Endothelial cell of umbilical vein (primary cell): ENCODE results near the gene LRRC8B. TPM values are rescaled to one million over a fixed set of nuclear protein-coding genes. Genes with fewer than 3 reads are reported as not detected.

Source experiments
- BruUV-seq: library from RNA; stranded (reverse); fragments of 400-500 nt; replicated peaks from 2 replicates; lab custom pipeline; 2021; lab: Mats Ljungman, UMichigan
- CTCF ChIA-PET: fragments of 300-600, 350-600 bp; sonication (Branson Sonifier 250); formaldehyde crosslinking; loops from one replicate; lab custom pipeline; 2021; ENCODE audit warnings: antibody characterized with exemption, inconsistent platforms; lab: Charles Lee
- POLR2A ChIA-PET: fragments of 300-600, 350-600 bp; sonication (Branson Sonifier 250); formaldehyde crosslinking; loops from one replicate; lab custom pipeline; 2021; ENCODE audit warnings: antibody characterized with exemption, inconsistent platforms; lab: Charles Lee
- DNase-seq: peaks from one replicate; pipeline ENCODE4 v3.0.0-alpha.2; 2011; ENCODE audit warnings: low read depth, low spot score
- FAIRE-seq: peaks from 2 replicates; lab custom pipeline; 2011; peaks lifted over from hg19 to GRCh38; lab: Jason Lieb, UNC
- H2AFZ ChIP-seq: 2 replicates; pipeline ENCODE4 v1.6.0; 2012; ENCODE audit warnings: low read depth, low read length, control low read depth, inconsistent platforms
- H3K27ac ChIP-seq: 2 replicates; pipeline ENCODE4 v1.5.1; 2011; ENCODE audit warnings: low read depth, mild to moderate bottlenecking, control low read depth, low read length, moderate library complexity; ENCODE audit not compliant: insufficient read depth
- H3K27me3 ChIP-seq, 2 experiments: 2 replicates each; pipeline versions ENCODE4 v1.6.0 to v1.6.1; 2011; ENCODE audit warnings: low read length in 2 of 2, mixed read lengths in 1 of 2; ENCODE audit not compliant: control insufficient read depth in 2 of 2, insufficient read depth in 2 of 2
- H3K36me3 ChIP-seq, 2 experiments: 2 replicates in 1 of 2; 3 replicates in 1 of 2; pipeline ENCODE4 v1.5.1; 2011; ENCODE audit warnings: low read length in 2 of 2, mild to moderate bottlenecking in 1 of 2, moderate library complexity in 1 of 2; ENCODE audit not compliant: control insufficient read depth in 2 of 2, insufficient read depth in 2 of 2; ENCODE audit errors: extremely low read depth in 1 of 2
- H3K4me1 ChIP-seq: 3 replicates; pipeline ENCODE4 v1.5.1; 2011; ENCODE audit warnings: mild to moderate bottlenecking, low read length; ENCODE audit not compliant: control insufficient read depth, insufficient read depth; ENCODE audit errors: extremely low read depth
- H3K4me2 ChIP-seq: 2 replicates; pipeline ENCODE4 v1.6.1; 2011; ENCODE audit warnings: low read length, control low read depth, mixed read lengths; ENCODE audit not compliant: insufficient read depth
- H3K4me3 ChIP-seq, 3 experiments: fragments of 200-600 bp in 1 of 3; sonication (generic), shearing (Covaris generic) in 1 of 3; replicated peaks in 1 of 3; 2 replicates each; pipeline ENCODE4 v1.5.1; 2011 to 2016; ENCODE audit warnings: control low read depth in 3 of 3, low read length in 3 of 3, mild to moderate bottlenecking in 2 of 3, inconsistent platforms in 1 of 3, low read depth in 1 of 3, moderate library complexity in 1 of 3; ENCODE audit not compliant: insufficient read depth in 1 of 3
- H3K79me2 ChIP-seq: 2 replicates; pipeline ENCODE4 v1.6.0; 2012; ENCODE audit warnings: low read length, inconsistent platforms; ENCODE audit not compliant: control insufficient read depth, insufficient read depth
- H3K9ac ChIP-seq: replicated peaks from 2 replicates; pipeline ENCODE3; 2011; ENCODE audit warnings: low read length, control low read depth; ENCODE audit not compliant: insufficient read depth; ENCODE audit errors: extremely low read depth
- H3K9me1 ChIP-seq: replicated peaks from 3 replicates; pipeline ENCODE4 v1.6.0; 2011; ENCODE audit warnings: mild to moderate bottlenecking, low read length; ENCODE audit not compliant: control insufficient read depth, insufficient read depth; ENCODE audit errors: extremely low read depth
- H3K9me3 ChIP-seq: replicated peaks from 2 replicates; pipeline ENCODE4 v1.5.1; 2012; ENCODE audit warnings: low read length, inconsistent platforms; ENCODE audit not compliant: control insufficient read depth, insufficient read depth
- H4K20me1 ChIP-seq: replicated peaks from 2 replicates; pipeline ENCODE3; 2011; ENCODE audit warnings: mild to moderate bottlenecking, low read length; ENCODE audit not compliant: control insufficient read depth, insufficient read depth; ENCODE audit errors: extremely low read depth
- CTCF ChIP-seq, 2 donors: IDR thresholded peaks; 1 replicate in 1 of 2; 2 replicates in 1 of 2; pipeline ENCODE4 v1.5.1; 2011; ENCODE audit warnings: low read length in 2 of 2, mild to moderate bottlenecking in 2 of 2, moderate library complexity in 2 of 2, control low read depth in 1 of 2, inconsistent platforms in 1 of 2, low read depth in 1 of 2; ENCODE audit not compliant: insufficient read depth in 1 of 2; ENCODE audit errors: extremely low read depth in 1 of 2
- EZH2 ChIP-seq: IDR thresholded peaks from 2 replicates; pipeline ENCODE4 v1.6.1; 2012; ENCODE audit warnings: borderline replicate concordance, low read depth, mild to moderate bottlenecking, moderate library complexity, low read length, inconsistent platforms; ENCODE audit not compliant: severe bottlenecking
- FOS ChIP-seq: IDR thresholded peaks from 2 replicates; pipeline ENCODE4 v1.6.1; 2011; ENCODE audit warnings: mild to moderate bottlenecking, low read length, moderate library complexity, borderline replicate concordance; ENCODE audit not compliant: insufficient read depth
- GATA2 ChIP-seq: IDR thresholded peaks from 2 replicates; pipeline ENCODE4 v1.7.0; 2011; ENCODE audit warnings: low read depth, mild to moderate bottlenecking, moderate library complexity, mixed read lengths, low read length; ENCODE audit not compliant: insufficient read length, insufficient read depth
- JUN ChIP-seq: IDR thresholded peaks from 2 replicates; pipeline ENCODE4 v1.6.1; 2011; ENCODE audit warnings: borderline replicate concordance, low read depth; ENCODE audit not compliant: insufficient read length, insufficient read depth
- MAX ChIP-seq: IDR thresholded peaks from 2 replicates; pipeline ENCODE4 v1.6.1; 2011; ENCODE audit not compliant: insufficient read depth, insufficient read length
- MYC ChIP-seq: IDR thresholded peaks from one replicate; pipeline ENCODE4 v1.6.1; 2011; ENCODE audit warnings: mild to moderate bottlenecking, low read depth, low read length
- POLR2A ChIP-seq: IDR thresholded peaks from 2 replicates; pipeline ENCODE4 v1.6.1; 2012; ENCODE audit warnings: low read depth, mild to moderate bottlenecking, control low read depth, low read length
- POLR2AphosphoS5 ChIP-seq: IDR thresholded peaks from 2 replicates; pipeline ENCODE4 v1.6.1; 2012; ENCODE audit warnings: low read depth, mild to moderate bottlenecking, control low read depth, low read length, moderate library complexity; ENCODE audit not compliant: insufficient read depth
- dilution Hi-C: fragments of 300-500 bp; cut with MboI; formaldehyde crosslinking; loops from one replicate; pipeline ENCODE4 v1.15.0; 2019; ENCODE audit warnings: low sequenced_read_pairs; ENCODE audit not compliant: extremely low pct_ligation_motif_present
- intact Hi-C: fragments of 100-400 bp; cut with micrococcal nuclease; formaldehyde crosslinking; loops from one replicate; pipeline ENCODE4 v1.10.0; 2022
- polyA plus RNA-seq, 4 experiments: library from polyadenylated mRNA; depleted of rRNA in 3 of 4; stranded (reverse) in 3 of 4; unstranded in 1 of 4; fragments of >200 nt; gene quantifications; 2 replicates each; pipeline versions ENCODE4 v1.2.1 to v1.2.3, GENCODE V29; 2011 to 2012; ENCODE audit warnings: missing spikeins in 1 of 4
- total RNA-seq: library from RNA; stranded (reverse); gene quantifications from 2 replicates; pipeline ENCODE4 v1.2.3, GENCODE V29; 2021

LRRC8B gene
- total and polyA plus RNA-seq, 2 donors (not counting 3 experiments of a cell fraction or from before 2014, with no cell fraction given): 15.2 to 15.8 TPM

- POLR2A ChIA-PET: no interaction called here
- DNase-seq: no peak
- CTCF ChIA-PET: no interaction called here
Observed at GRCh38 chr1:89502042-89502441, 22.6 kb upstream of the LRRC8B start.

More at GRCh38 chr1:89502042-89502441, 22.6 kb upstream of the LRRC8B start:
- Histone ChIP-seq H4K20me1 (no peaks in the 10 kb centered on the region), H3K4me1 (no peaks in the 10 kb centered on the region), H3K9me3 (no peaks in the 10 kb centered on the region), H3K27ac (no peak overlapping the region), H3K36me3 (no peaks in the 10 kb centered on the region), H3K27me3 (peaks cover 37 to 50% of the 10 kb centered on the region in 2 experiments), H3K4me3 (no peak overlapping the region), H3K9ac (no peak overlapping the region), H3K79me2 (no peaks in the 10 kb centered on the region), H3K4me2 (no peak overlapping the region), H2AFZ (no peak overlapping the region), H3K9me1 (no peaks in the 10 kb centered on the region)
- intact Hi-C loops (no loop called here), dilution Hi-C loops (no loop called here)
- TF ChIP-seq MYC (no peak), JUN (no peak), POLR2A (no peak), FOS (no peak), EZH2 (no peak), GATA2 (no peak), POLR2AphosphoS5 (no peak), MAX (no peak), CTCF (IDR thresholded peaks at IDR 0.05; ENCODE audit: extremely low read depth in 1 of 2, insufficient read depth in 1 of 2, low read depth in 1 of 2, low read length in 2 of 2) (no peak)
- FAIRE-seq: no peak
- BruUV-seq: no TSS peak
